Prostate gland (tissue), 2 donors: Measurements from ENCODE around the gene ACYP2. TPM values are rescaled to one million over a fixed set of nuclear protein-coding genes. Genes with fewer than 3 reads are reported as not detected.

Experiments used
- DNase-seq: peaks from one replicate; pipeline ENCODE4 v3.0.0-alpha.2; 2019; ENCODE audit warnings: low spot score
- H3K27ac ChIP-seq, 2 donors: fragments of 200-600 bp; sonication (generic); 2 replicates each; pipeline ENCODE4 v1.5.1; 2017 to 2019
- H3K27me3 ChIP-seq: fragments of 200-600 bp; sonication (generic); replicated peaks from 2 replicates; pipeline ENCODE4 v1.5.1; 2019; ENCODE audit not compliant: insufficient read depth
- H3K36me3 ChIP-seq, 2 donors: fragments of 200-600 bp; sonication (generic); 1 replicate in 1 of 2; 2 replicates in 1 of 2; pipeline versions ENCODE4 v1.5.1 to v1.8.1; 2017 to 2019
- H3K4me1 ChIP-seq: fragments of 200-600 bp; sonication (generic); replicated peaks from 2 replicates; pipeline ENCODE4 v1.5.1; 2019
- H3K4me3 ChIP-seq, 2 donors: fragments of 200-600 bp; sonication (generic); 2 replicates each; pipeline ENCODE4 v1.5.1; 2017 to 2019
- H3K9me3 ChIP-seq: fragments of 200-600 bp; sonication (generic); 2 replicates; pipeline ENCODE4 v1.5.1; 2017
- CTCF ChIP-seq, 4 experiments: fragments of 200-600 bp in 2 of 4; fragments of 450-650 bp in 2 of 4; sonication (generic) in 2 of 4; IDR thresholded peaks; 1 replicate in 3 of 4; 2 replicates in 1 of 4; pipeline ENCODE4 v1.5.1; 2016 to 2019; ENCODE audit warnings: antibody characterized with exemption in 4 of 4, mild to moderate bottlenecking in 2 of 4, moderate library complexity in 2 of 4
- POLR2A ChIP-seq: fragments of 450-650 bp; IDR thresholded peaks from one replicate; pipeline ENCODE4 v1.6.1; 2016; ENCODE audit warnings: antibody characterized with exemption, mild to moderate bottlenecking
- POLR2AphosphoS5 ChIP-seq: sonication (generic); formaldehyde crosslinking; IDR thresholded peaks from one replicate; pipeline ENCODE4 v1.6.1; 2017; ENCODE audit warnings: antibody characterized with exemption
- WGBS: methylation state at CpG from one replicate; pipeline ENCODE4 v1.1.5; 2018; 5-methylcytosine and 5-hydroxymethylcytosine counted together
- intact Hi-C: fragments of 100-400 bp; cut with DNase I; formaldehyde crosslinking; loops from one replicate; pipeline ENCODE4 v1.14.2; 2022
- total RNA-seq, 2 donors: library from RNA; depleted of rRNA; stranded (reverse); fragments of >200 nt; gene quantifications; one replicate each; pipeline ENCODE4 v1.1.0, GENCODE V29; 2016

Gene ACYP2
- total RNA-seq, 2 donors from 2014 or later, result 30.6 to 39.7 TPM

GRCh38 chr2:54325148-54325547 lies 209.7 kb downstream of the ACYP2 start:
- TF ChIP-seq POLR2AphosphoS5, result no peak
- no peak for TF ChIP-seq POLR2A
- no peak for TF ChIP-seq CTCF (IDR thresholded peaks at IDR 0.05)
- Histone ChIP-seq H3K27ac (no peak overlapping the region), H3K4me1 (no peaks in the 10 kb centered on the region), H3K4me3 (no peak overlapping the region), H3K9me3 (no peaks in the 10 kb centered on the region), H3K36me3 (no peaks in the 10 kb centered on the region), H3K27me3 (no peaks in the 10 kb centered on the region)
- WGBS, result 100% methylated on average over 1 of the region's 1 CpG
- no peak for DNase-seq
- intact Hi-C loops, result loop anchor here (10.0 kb wide), 1 partner anchor 120 kb away; no protein-coding TSS in a partner anchor

DNA sequence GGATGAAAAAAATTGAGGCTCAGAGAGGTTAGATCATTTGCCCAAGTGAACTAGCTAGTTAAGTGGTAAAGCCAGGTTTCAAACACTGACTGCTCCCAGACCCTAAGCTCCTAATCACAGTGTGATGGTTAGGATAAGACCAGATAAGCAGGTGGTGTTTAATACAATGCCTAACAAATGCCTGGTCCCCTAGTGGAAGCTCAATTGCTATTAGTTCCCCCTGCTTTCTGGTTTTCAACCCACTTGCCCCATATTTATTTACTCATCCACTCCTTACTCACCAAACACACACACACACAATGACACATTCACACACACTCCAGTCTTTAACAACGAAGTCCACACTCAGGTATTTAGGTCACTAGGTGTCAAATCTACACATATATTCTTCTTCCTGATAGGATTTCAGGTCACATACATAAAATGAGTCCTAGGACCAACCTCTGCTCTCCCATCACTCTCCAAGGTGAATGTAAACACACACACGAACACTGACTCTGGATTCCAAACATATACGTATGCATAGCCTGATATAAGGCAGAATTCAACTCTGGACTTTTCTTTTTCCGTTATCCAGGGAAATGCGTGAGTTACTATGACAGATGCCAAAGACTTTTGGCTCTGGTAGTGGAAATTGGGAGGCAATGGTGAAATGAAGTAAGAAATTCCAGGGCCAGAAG lies 214.2 kb downstream of the ACYP2 start:
- no peak for TF ChIP-seq POLR2A
- no peak for TF ChIP-seq CTCF (IDR thresholded peaks at IDR 0.05)
- no peak for TF ChIP-seq POLR2AphosphoS5
- Histone ChIP-seq H3K27ac (peak overlapping the region in 1 of 2 donors; percentile 86), H3K4me3 (peak overlapping the region; percentile 50 to 51), H3K9me3 (no peaks in the 10 kb centered on the region), H3K4me1 (no peaks in the 10 kb centered on the region), H3K27me3 (no peaks in the 10 kb centered on the region), H3K36me3 (no peaks in the 10 kb centered on the region)
- intact Hi-C loops, result loop anchor here (5.0 to 10.0 kb wide), 4 partner anchors 123 to 375 kb away; partner anchors contain the start of gene ACYP2
- no peak for DNase-seq
- WGBS, result 23% methylated on average over 5 of the region's 5 CpGs

GRCh38 chr2:54330162-54330925 lies 214.9 kb downstream of the ACYP2 start:
- no peaks in the 10 kb centered on the region for H3K9me3 ChIP-seq
- intact Hi-C loops, result loop anchor here (5.0 to 10.0 kb wide), 3 partner anchors 122 to 374 kb away; partner anchors contain the start of gene ACYP2
- peak; percentile 94 for TF ChIP-seq POLR2AphosphoS5
- no peak for TF ChIP-seq CTCF (IDR thresholded peaks at IDR 0.05)
- TF ChIP-seq POLR2A, result peak; percentile 83
- no peaks in the 10 kb centered on the region for H3K4me1 ChIP-seq
- 1% methylated on average over 40 of the region's 50 CpGs for WGBS
- no peaks in the 10 kb centered on the region for H3K36me3 ChIP-seq
- H3K4me3 ChIP-seq, result peak overlapping the region; percentile 50 to 51
- peak; percentile 96 for DNase-seq
- H3K27ac ChIP-seq, result peak overlapping the region; percentile 86
- H3K27me3 ChIP-seq, result no peaks in the 10 kb centered on the region

- Histone ChIP-seq H3K27ac (peak overlapping the region; percentile 86), H3K9me3 (no peaks in the 10 kb centered on the region), H3K36me3 (no peaks in the 10 kb centered on the region), H3K4me3 (peak overlapping the region; percentile 50 to 51), H3K4me1 (no peaks in the 10 kb centered on the region), H3K27me3 (no peaks in the 10 kb centered on the region)
- no peak for DNase-seq
- 38% methylated on average over 17 of the region's 17 CpGs for WGBS
- TF ChIP-seq POLR2A, result no peak
- no peak for TF ChIP-seq POLR2AphosphoS5
- TF ChIP-seq CTCF (IDR thresholded peaks at IDR 0.05), result no peak
- intact Hi-C loops, result loop anchor here (5.0 to 10.0 kb wide), 3 partner anchors 121 to 374 kb away; partner anchors contain the start of gene ACYP2
Observed at GRCh38 chr2:54330926-54331835, 215.8 kb downstream of the ACYP2 start.
